HepG2 (cell line): Measurements from ENCODE around the gene RPL6. TPM values are rescaled to one million over a fixed set of nuclear protein-coding genes. Genes with fewer than 3 reads are reported as not detected.

Experiments used
- ATF7 ChIP-seq, 2 experiments: fragments of 450-650 bp in 1 of 2; sonication (generic) in 1 of 2; formaldehyde crosslinking in 1 of 2; IDR thresholded peaks; 2 replicates each; pipeline versions ENCODE4 v1.4.0 to v1.6.1; 2016 to 2020; ENCODE audit warnings: antibody characterized with exemption in 1 of 2, mild to moderate bottlenecking in 1 of 2, missing genetic modification reagents in 1 of 2
- BCL6 ChIP-seq: IDR thresholded peaks from 2 replicates; pipeline ENCODE4 v1.6.1; 2016; ENCODE audit warnings: missing genetic modification reagents, missing compliant biosample characterization
- CENPBD1 ChIP-seq: sonication (generic); formaldehyde crosslinking; IDR thresholded peaks from 2 replicates; pipeline ENCODE4 v1.8.0; 2022; ENCODE audit warnings: missing genetic modification reagents, low read depth, mild to moderate bottlenecking, borderline replicate concordance
- DNMT3B ChIP-seq: conservative IDR thresholded peaks from 2 replicates; pipeline ENCODE4 v1.6.1; 2016; ENCODE audit warnings: missing biosample characterization, control low read depth
- HCFC1 ChIP-seq: fragments of 150-350 bp; IDR thresholded peaks from 2 replicates; pipeline ENCODE4 v1.6.1; 2014; ENCODE audit warnings: low read depth, low read length
- HOXA3 ChIP-seq: sonication (generic); formaldehyde crosslinking; IDR thresholded peaks from 2 replicates; pipeline ENCODE4 v1.5.0; 2020; ENCODE audit warnings: missing genetic modification reagents
- HOXA5 ChIP-seq: sonication (generic); formaldehyde crosslinking; IDR thresholded peaks from 2 replicates; pipeline ENCODE4 v1.4.0; 2020; ENCODE audit warnings: missing genetic modification reagents
- KDM1A ChIP-seq: IDR thresholded peaks from 2 replicates; pipeline ENCODE4 v1.6.1; 2016; ENCODE audit warnings: missing compliant biosample characterization
- KLF9 ChIP-seq: IDR thresholded peaks from 2 replicates; pipeline ENCODE4 v1.6.1; 2016; ENCODE audit warnings: low read depth
- POLR2AphosphoS5 ChIP-seq: IDR thresholded peaks from 2 replicates; pipeline ENCODE4 v1.6.1; 2012; ENCODE audit warnings: low read depth, low read length
- REL ChIP-seq: sonication (generic); formaldehyde crosslinking; conservative IDR thresholded peaks from 2 replicates; pipeline ENCODE4 v1.8.0; 2022; ENCODE audit warnings: mild to moderate bottlenecking, missing genetic modification reagents, moderate library complexity
- SMARCE1 ChIP-seq: fragments of 450-650 bp; IDR thresholded peaks from 2 replicates; pipeline ENCODE4 v1.6.1; 2017; ENCODE audit warnings: borderline replicate concordance
- SMC3 ChIP-seq: IDR thresholded peaks from 2 replicates; pipeline ENCODE4 v1.6.1; 2011; ENCODE audit warnings: low read length, improper control_type of control experiment
- TCF7L2 ChIP-seq: IDR thresholded peaks from 2 replicates; pipeline ENCODE4 v1.6.1; 2011; ENCODE audit warnings: mild to moderate bottlenecking, low read depth, low read length, moderate library complexity
- ZBTB20 ChIP-seq: sonication (generic); formaldehyde crosslinking; IDR thresholded peaks from 2 replicates; pipeline ENCODE4 v1.8.1; 2023; ENCODE audit warnings: missing genetic modification reagents, low read depth, mild to moderate bottlenecking, borderline replicate concordance
- ZBTB49 ChIP-seq: sonication (generic); formaldehyde crosslinking; IDR thresholded peaks from 2 replicates; pipeline ENCODE4 v1.4.0; 2020; ENCODE audit warnings: missing genetic modification reagents, borderline replicate concordance
- ZNF280B ChIP-seq: sonication (generic); formaldehyde crosslinking; IDR thresholded peaks from 2 replicates; pipeline ENCODE4 v1.5.0; 2020; ENCODE audit warnings: missing genetic modification reagents, mild to moderate bottlenecking, borderline replicate concordance
- ZNF430 ChIP-seq: sonication (generic); formaldehyde crosslinking; IDR thresholded peaks from 2 replicates; pipeline ENCODE4 v1.9.0; 2021; ENCODE audit warnings: mild to moderate bottlenecking, missing genetic modification reagents
- ZNF441 ChIP-seq: sonication (generic); formaldehyde crosslinking; IDR thresholded peaks from 2 replicates; pipeline ENCODE4 v1.7.0; 2021; ENCODE audit warnings: missing genetic modification reagents, borderline replicate concordance
- ZNF564 ChIP-seq: sonication (generic); formaldehyde crosslinking; IDR thresholded peaks from 2 replicates; pipeline ENCODE4 v1.8.1; 2023; ENCODE audit warnings: mild to moderate bottlenecking, missing genetic modification reagents
- ZNF737 ChIP-seq: sonication (generic); formaldehyde crosslinking; IDR thresholded peaks from 2 replicates; pipeline ENCODE4 v1.5.0; 2020; ENCODE audit warnings: missing genetic modification reagents, mild to moderate bottlenecking, borderline replicate concordance
- ZNF770 ChIP-seq: sonication (generic); formaldehyde crosslinking; IDR thresholded peaks from 2 replicates; pipeline ENCODE4 v1.5.0; 2020; ENCODE audit warnings: mild to moderate bottlenecking, missing genetic modification reagents
- polyA plus RNA-seq, 8 experiments: library from polyadenylated mRNA; depleted of rRNA in 3 of 8; stranded (reverse) in 7 of 8; unstranded in 1 of 8; fragments of >200 nt; fragmentation: Illumina TruSeq in 4 of 8; extraction: Trizol in 4 of 8; gene quantifications; 2 replicates each; pipeline versions ENCODE4 v1.2.1 to v1.2.3, GENCODE V29; 2011 to 2016; ENCODE audit warnings: low read depth in 4 of 8, missing spikeins in 1 of 8, mixed read lengths in 1 of 8; ENCODE audit not compliant: insufficient read depth in 1 of 8
- total RNA-seq, 5 experiments: library from RNA; depleted of rRNA; stranded (reverse); fragments of >200 nt; fragmentation: Illumina TruSeq; extraction: Trizol; gene quantifications; 2 replicates each; pipeline ENCODE4 v1.2.3, GENCODE V29; 2016; ENCODE audit warnings: low read depth in 1 of 5

The RPL6 gene
- total and polyA plus RNA-seq, 2 of the 13 experiments (the other 11 are each of a cell fraction or from before 2014, with no cell fraction given), result 1,551 to 1,719 TPM

DNA sequence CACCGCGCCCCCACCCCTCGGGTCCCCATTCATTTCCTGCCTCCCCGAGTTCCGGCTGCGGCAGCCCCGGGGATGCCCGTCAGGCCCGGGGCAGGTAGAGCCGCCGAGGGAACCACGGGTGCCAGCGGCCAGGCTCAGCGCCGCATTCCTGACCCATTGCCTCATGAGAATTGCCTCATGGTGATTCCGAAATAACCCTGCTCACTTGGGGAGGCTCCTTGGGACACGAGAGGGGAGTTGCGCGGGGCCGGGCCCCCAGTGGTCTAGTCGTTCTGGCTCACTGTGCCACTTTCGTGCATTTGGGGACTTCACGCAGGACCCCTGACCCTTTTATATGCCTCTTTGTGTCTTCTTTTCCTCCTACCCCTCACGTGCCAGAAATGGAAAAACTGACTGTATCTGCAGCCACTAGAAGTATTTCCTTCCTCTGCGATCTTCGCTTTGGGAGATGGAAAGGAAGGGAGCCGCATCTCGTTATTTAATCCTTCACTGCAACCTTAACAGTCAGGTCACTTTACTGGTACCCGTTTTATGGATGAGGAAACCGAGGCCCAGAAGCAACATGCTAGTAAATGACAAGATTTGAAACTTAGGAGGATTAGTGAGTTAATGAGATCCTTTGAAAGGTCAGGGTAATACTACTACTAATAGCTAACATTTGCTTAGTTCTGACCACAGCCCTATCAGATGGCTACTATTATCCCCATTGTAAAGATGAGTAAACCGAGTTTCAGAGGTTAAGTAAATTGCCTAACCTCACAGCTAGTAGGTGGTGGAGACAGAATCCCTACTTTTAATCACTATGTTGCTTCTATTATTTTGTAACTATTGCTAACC is 10.1 kb upstream of the RPL6 start (continued):
- TF ChIP-seq REL (no peak), ZNF737 (CRISPR knock-in tag) (no peak), SMARCE1 (no peak), CENPBD1 (CRISPR knock-in tag) (0 out of 2 replicates have a peak, but pooled peaks have one; percentile 13), HCFC1 (no peak), KDM1A (CRISPR knock-in tag) (peak; percentile 40; the same call in 1 of the 2 replicates), ZNF564 (peak; percentile 14), KLF9 (CRISPR knock-in tag) (no peak), ZNF441 (CRISPR knock-in tag) (0 out of 2 replicates have a peak, but pooled peaks have one; percentile 27), TCF7L2 (no peak), HOXA5 (CRISPR knock-in tag) (peak; percentile 35; the same call in 1 of the 2 replicates), ZBTB20 (CRISPR knock-in tag) (no peak), ZNF430 (CRISPR knock-in tag) (no peak; the same call in 1 of the 2 replicates), HOXA3 (CRISPR knock-in tag) (no peak), DNMT3B (CRISPR knock-in tag) (no peak), ATF7 (IDR thresholded peaks at IDR 0.05) (peak; percentile 63), ATF7 (CRISPR knock-in tag; IDR thresholded peaks at IDR 0.05) (no peak), ZNF770 (CRISPR knock-in tag) (no peak), BCL6 (CRISPR knock-in tag) (no peak), ZNF280B (CRISPR knock-in tag) (no peak), ZBTB49 (CRISPR knock-in tag) (no peak), POLR2AphosphoS5 (no peak), SMC3 (no peak)
